HL-60/S4 treated with retinoic acid at 250 ng/mL for 4 days and 3 days (cell line): ENCODE data around the gene ABI3BP.
"Not testable (repeated sequence)": the region's sequence is repeated elsewhere in the genome, so short reads cannot be mapped to it uniquely, and the experiment has no call there.

Experiments
- in situ Hi-C: fragments of 300-500 bp; cut with MboI; formaldehyde crosslinking; loops from 2 replicates; pipeline ENCODE4 v1.7.0; 2022; ENCODE audit warnings: low sequenced_read_pairs

ABI3BP gene

GRCh38 chr3:100993309-100993708, at the start of gene ABI3BP:
Gene ABI3BP (minus strand): TSS chr3:100993421. CDS start chr3:100993384, 37 bp downstream.
- in situ Hi-C loops, result no loop called here

GRCh38 chr3:101039285-101039684, 46.1 kb upstream of the ABI3BP start:
- in situ Hi-C loops, result no loop called here

- in situ Hi-C loops, result no loop called here
Measured at GRCh38 chr3:101038880-101039279, 45.7 kb upstream of the ABI3BP start.

- in situ Hi-C loops, result no loop called here
Measured at GRCh38 chr3:101038393-101038792, 45.2 kb upstream of the ABI3BP start.

- in situ Hi-C loops, result no loop called here
Measured at GRCh38 chr3:101037613-101038012, 44.4 kb upstream of the ABI3BP start.

GRCh38 chr3:101036676-101037075, 43.5 kb upstream of the ABI3BP start:
- in situ Hi-C loops, result no loop called here

GRCh38 chr3:101036213-101036618, 43.0 kb upstream of the ABI3BP start:
- in situ Hi-C loops, result no loop called here

GRCh38 chr3:101027286-101027685, 34.1 kb upstream of the ABI3BP start:
- in situ Hi-C loops, result no loop called here

- in situ Hi-C loops, result no loop called here
Measured at GRCh38 chr3:101026881-101027280, 33.7 kb upstream of the ABI3BP start.

GRCh38 chr3:101026244-101026643, 33.0 kb upstream of the ABI3BP start:
- in situ Hi-C loops, result no loop called here

GRCh38 chr3:101020351-101021015, 27.3 kb upstream of the ABI3BP start:
- in situ Hi-C loops, result no loop called here

GRCh38 chr3:101017017-101017416, 23.8 kb upstream of the ABI3BP start:
- in situ Hi-C loops, result no loop called here

GRCh38 chr3:101012312-101012711, 19.1 kb upstream of the ABI3BP start:
- in situ Hi-C loops, result not testable (repeated sequence)

GRCh38 chr3:101011136-101011535, 17.9 kb upstream of the ABI3BP start:
- in situ Hi-C loops, result no loop called here

GRCh38 chr3:101010296-101010695, 17.1 kb upstream of the ABI3BP start:
- in situ Hi-C loops, result no loop called here

GRCh38 chr3:101009386-101009785, 16.2 kb upstream of the ABI3BP start:
- in situ Hi-C loops, result no loop called here

GRCh38 chr3:100999160-100999559, 5.9 kb upstream of the ABI3BP start:
- in situ Hi-C loops, result no loop called here

GRCh38 chr3:100994809-100995208, 1.6 kb upstream of the ABI3BP start:
- in situ Hi-C loops, result no loop called here

- in situ Hi-C loops, result no loop called here
Measured at GRCh38 chr3:100994187-100994586, 966 bp upstream of the ABI3BP start.

GRCh38 chr3:100992231-100993012, 799 bp downstream of the ABI3BP start:
- in situ Hi-C loops, result no loop called here

GRCh38 chr3:100988080-100988479, 5.1 kb downstream of the ABI3BP start:
- in situ Hi-C loops, result no loop called here

- in situ Hi-C loops, result no loop called here
Measured at GRCh38 chr3:100984308-100984707, 8.9 kb downstream of the ABI3BP start.
